HepG2 (cell line): ENCODE measurements around the gene GPS1. TPM values are rescaled to one million over a fixed set of nuclear protein-coding genes. Genes with fewer than 3 reads are reported as not detected.

Experiments used
- AGO1 ChIP-seq: fragments of 200-400 bp; formaldehyde crosslinking; IDR thresholded peaks from 2 replicates; pipeline ENCODE4 v1.6.1; 2017; ENCODE audit warnings: mild to moderate bottlenecking, low read depth, low read length, moderate library complexity; ENCODE audit not compliant: poor library complexity, severe bottlenecking
- ARID2 ChIP-seq: sonication (generic); formaldehyde crosslinking; IDR thresholded peaks from 2 replicates; pipeline ENCODE4 v1.8.1; 2022; ENCODE audit warnings: mild to moderate bottlenecking, missing genetic modification reagents, borderline replicate concordance
- HNRNPL ChIP-seq: fragments of 200-400 bp; formaldehyde crosslinking; IDR thresholded peaks from 2 replicates; pipeline ENCODE4 v1.6.1; 2017; ENCODE audit warnings: mild to moderate bottlenecking, low read depth, low read length
- JUNB ChIP-seq: sonication (generic); formaldehyde crosslinking; IDR thresholded peaks from 2 replicates; pipeline ENCODE4 v1.8.0; 2022; ENCODE audit warnings: missing genetic modification reagents, mild to moderate bottlenecking, borderline replicate concordance
- MED1 ChIP-seq: sonication (generic); formaldehyde crosslinking; IDR thresholded peaks from 2 replicates; pipeline ENCODE4 v1.4.0; 2020; ENCODE audit warnings: missing genetic modification reagents
- NCOA1 ChIP-seq: sonication (generic); formaldehyde crosslinking; IDR thresholded peaks from 2 replicates; pipeline ENCODE4 v1.9.0; 2021; ENCODE audit warnings: missing genetic modification reagents
- NONO ChIP-seq, 2 experiments: fragments of 450-650 bp in 1 of 2; sonication (generic) in 1 of 2; formaldehyde crosslinking in 1 of 2; IDR thresholded peaks in 1 of 2; conservative IDR thresholded peaks in 1 of 2; 2 replicates each; pipeline versions ENCODE4 v1.6.1 to v1.8.0; 2017 to 2022; ENCODE audit warnings: mild to moderate bottlenecking in 1 of 2, missing genetic modification reagents in 1 of 2, moderate library complexity in 1 of 2
- POLR2G ChIP-seq: fragments of 200-400 bp; formaldehyde crosslinking; IDR thresholded peaks from 2 replicates; pipeline ENCODE4 v1.6.1; 2018; ENCODE audit warnings: mild to moderate bottlenecking, low read depth, low read length, moderate library complexity
- RBM39 ChIP-seq: fragments of 200-400 bp; formaldehyde crosslinking; IDR thresholded peaks from one replicate; pipeline ENCODE4 v1.6.1; 2018; ENCODE audit warnings: antibody characterized with exemption, mild to moderate bottlenecking, low read depth, low read length; ENCODE audit not compliant: poor library complexity, severe bottlenecking
- TAF15 ChIP-seq: fragments of 200-400 bp; formaldehyde crosslinking; IDR thresholded peaks from one replicate; pipeline ENCODE4 v1.6.1; 2018; ENCODE audit warnings: mild to moderate bottlenecking, low read depth, low read length; ENCODE audit not compliant: poor library complexity, severe bottlenecking
- ZBTB38 ChIP-seq: sonication (generic); formaldehyde crosslinking; IDR thresholded peaks from 2 replicates; pipeline ENCODE4 v1.5.1; 2020; ENCODE audit warnings: mild to moderate bottlenecking, missing genetic modification reagents
- ZFP62 ChIP-seq: sonication (generic); formaldehyde crosslinking; IDR thresholded peaks from 2 replicates; pipeline ENCODE4 v1.4.0; 2020; ENCODE audit warnings: missing genetic modification reagents
- ZNF558 ChIP-seq: sonication (generic); formaldehyde crosslinking; IDR thresholded peaks from 2 replicates; pipeline ENCODE4 v1.9.0; 2022; ENCODE audit warnings: mild to moderate bottlenecking, missing genetic modification reagents, borderline replicate concordance
- ZNF781 ChIP-seq: sonication (generic); formaldehyde crosslinking; IDR thresholded peaks from 2 replicates; pipeline ENCODE4 v1.5.1; 2020; ENCODE audit warnings: borderline replicate concordance, mild to moderate bottlenecking, missing genetic modification reagents; ENCODE audit errors: not compliant biosample characterization
- polyA plus RNA-seq, 8 experiments: library from polyadenylated mRNA; depleted of rRNA in 3 of 8; stranded (reverse) in 7 of 8; unstranded in 1 of 8; fragments of >200 nt; fragmentation: Illumina TruSeq in 4 of 8; extraction: Trizol in 4 of 8; gene quantifications; 2 replicates each; pipeline versions ENCODE4 v1.2.1 to v1.2.3, GENCODE V29; 2011 to 2016; ENCODE audit warnings: low read depth in 4 of 8, missing spikeins in 1 of 8, mixed read lengths in 1 of 8; ENCODE audit not compliant: insufficient read depth in 1 of 8
- total RNA-seq, 5 experiments: library from RNA; depleted of rRNA; stranded (reverse); fragments of >200 nt; fragmentation: Illumina TruSeq; extraction: Trizol; gene quantifications; 2 replicates each; pipeline ENCODE4 v1.2.3, GENCODE V29; 2016; ENCODE audit warnings: low read depth in 1 of 5
- TF ChIP-seq, protein P1 (sequence below): sonication (generic); formaldehyde crosslinking; IDR thresholded peaks from 2 replicates; pipeline ENCODE4 v1.5.1; 2020; ENCODE audit warnings: mild to moderate bottlenecking, missing genetic modification reagents, moderate library complexity
- TF ChIP-seq, protein P2 (sequence below): sonication (generic); formaldehyde crosslinking; IDR thresholded peaks from 2 replicates; pipeline ENCODE4 v1.4.0; 2020; ENCODE audit warnings: missing genetic modification reagents

The GPS1 gene
- total and polyA plus RNA-seq, 2 of the 13 experiments (the other 11 are each of a cell fraction or from before 2014, with no cell fraction given) = 124 to 128 TPM

DNA sequence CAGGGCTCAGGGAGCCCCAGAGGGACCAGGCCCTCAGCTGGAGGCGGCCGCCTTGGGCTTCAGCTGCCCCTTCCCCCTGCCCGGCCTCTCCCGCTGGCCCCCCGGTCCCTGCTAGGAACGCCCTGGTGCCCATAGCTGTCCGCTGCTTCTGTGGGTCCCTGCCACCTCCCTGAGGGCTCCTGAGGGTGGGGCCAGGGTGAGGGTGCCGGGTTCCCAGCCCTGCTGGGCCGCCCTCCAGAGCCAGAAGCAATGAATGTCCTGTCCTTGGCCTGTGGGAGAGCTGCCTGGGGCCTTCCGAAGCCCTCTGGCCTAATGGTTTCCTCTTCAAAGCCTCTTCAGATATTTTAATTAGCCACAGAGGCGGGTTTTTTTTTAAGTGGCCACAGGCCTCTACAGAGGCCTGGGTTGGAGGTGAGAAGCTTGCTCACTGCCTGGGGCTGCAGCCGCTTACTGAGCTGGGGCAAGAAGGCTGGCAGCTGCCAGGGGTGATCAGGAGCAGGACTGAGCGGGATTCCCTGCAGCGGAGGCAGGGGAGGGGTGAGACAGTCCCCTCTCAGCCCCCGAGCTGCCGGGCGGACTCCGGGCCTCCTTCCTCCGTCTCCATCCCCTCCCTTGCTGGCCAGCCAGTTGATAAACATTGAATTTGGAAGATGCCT lies 38.9 kb upstream of the GPS1 start (continued):
- TF ChIP-seq, protein P1, sequence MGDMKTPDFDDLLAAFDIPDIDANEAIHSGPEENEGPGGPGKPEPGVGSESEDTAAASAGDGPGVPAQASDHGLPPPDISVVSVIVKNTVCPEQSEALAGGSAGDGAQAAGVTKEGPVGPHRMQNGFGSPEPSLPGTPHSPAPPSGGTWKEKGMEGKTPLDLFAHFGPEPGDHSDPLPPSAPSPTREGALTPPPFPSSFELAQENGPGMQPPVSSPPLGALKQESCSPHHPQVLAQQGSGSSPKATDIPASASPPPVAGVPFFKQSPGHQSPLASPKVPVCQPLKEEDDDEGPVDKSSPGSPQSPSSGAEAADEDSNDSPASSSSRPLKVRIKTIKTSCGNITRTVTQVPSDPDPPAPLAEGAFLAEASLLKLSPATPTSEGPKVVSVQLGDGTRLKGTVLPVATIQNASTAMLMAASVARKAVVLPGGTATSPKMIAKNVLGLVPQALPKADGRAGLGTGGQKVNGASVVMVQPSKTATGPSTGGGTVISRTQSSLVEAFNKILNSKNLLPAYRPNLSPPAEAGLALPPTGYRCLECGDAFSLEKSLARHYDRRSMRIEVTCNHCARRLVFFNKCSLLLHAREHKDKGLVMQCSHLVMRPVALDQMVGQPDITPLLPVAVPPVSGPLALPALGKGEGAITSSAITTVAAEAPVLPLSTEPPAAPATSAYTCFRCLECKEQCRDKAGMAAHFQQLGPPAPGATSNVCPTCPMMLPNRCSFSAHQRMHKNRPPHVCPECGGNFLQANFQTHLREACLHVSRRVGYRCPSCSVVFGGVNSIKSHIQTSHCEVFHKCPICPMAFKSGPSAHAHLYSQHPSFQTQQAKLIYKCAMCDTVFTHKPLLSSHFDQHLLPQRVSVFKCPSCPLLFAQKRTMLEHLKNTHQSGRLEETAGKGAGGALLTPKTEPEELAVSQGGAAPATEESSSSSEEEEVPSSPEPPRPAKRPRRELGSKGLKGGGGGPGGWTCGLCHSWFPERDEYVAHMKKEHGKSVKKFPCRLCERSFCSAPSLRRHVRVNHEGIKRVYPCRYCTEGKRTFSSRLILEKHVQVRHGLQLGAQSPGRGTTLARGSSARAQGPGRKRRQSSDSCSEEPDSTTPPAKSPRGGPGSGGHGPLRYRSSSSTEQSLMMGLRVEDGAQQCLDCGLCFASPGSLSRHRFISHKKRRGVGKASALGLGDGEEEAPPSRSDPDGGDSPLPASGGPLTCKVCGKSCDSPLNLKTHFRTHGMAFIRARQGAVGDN (CRISPR knock-in tag) = peak; percentile 39; the same call in 1 of the 2 replicates
- TF ChIP-seq JUNB (CRISPR knock-in tag) (no peak), ZBTB38 (CRISPR knock-in tag) (peak; percentile 6; the same call in 1 of the 2 replicates), NONO (IDR thresholded peaks at IDR 0.05) (no peak), NONO (CRISPR knock-in tag; conservative IDR thresholded peaks at IDR 0.05) (peak; percentile 51; the same call in 1 of the 2 replicates), ZNF781 (CRISPR knock-in tag) (no peak), ZNF558 (CRISPR knock-in tag) (no peak), NCOA1 (no peak), HNRNPL (peak; percentile 66; the same call in 1 of the 2 replicates), ZFP62 (CRISPR knock-in tag) (no peak), POLR2G (0 out of 2 replicates have a peak, but pooled peaks have one; percentile 40), TAF15 (peak; percentile 4), RBM39 (peak; percentile 85), ARID2 (0 out of 2 replicates have a peak, but pooled peaks have one; percentile 9), AGO1 (peak; percentile 0), MED1 (0 out of 2 replicates have a peak, but pooled peaks have one; percentile 20)
- TF ChIP-seq, protein P2, sequence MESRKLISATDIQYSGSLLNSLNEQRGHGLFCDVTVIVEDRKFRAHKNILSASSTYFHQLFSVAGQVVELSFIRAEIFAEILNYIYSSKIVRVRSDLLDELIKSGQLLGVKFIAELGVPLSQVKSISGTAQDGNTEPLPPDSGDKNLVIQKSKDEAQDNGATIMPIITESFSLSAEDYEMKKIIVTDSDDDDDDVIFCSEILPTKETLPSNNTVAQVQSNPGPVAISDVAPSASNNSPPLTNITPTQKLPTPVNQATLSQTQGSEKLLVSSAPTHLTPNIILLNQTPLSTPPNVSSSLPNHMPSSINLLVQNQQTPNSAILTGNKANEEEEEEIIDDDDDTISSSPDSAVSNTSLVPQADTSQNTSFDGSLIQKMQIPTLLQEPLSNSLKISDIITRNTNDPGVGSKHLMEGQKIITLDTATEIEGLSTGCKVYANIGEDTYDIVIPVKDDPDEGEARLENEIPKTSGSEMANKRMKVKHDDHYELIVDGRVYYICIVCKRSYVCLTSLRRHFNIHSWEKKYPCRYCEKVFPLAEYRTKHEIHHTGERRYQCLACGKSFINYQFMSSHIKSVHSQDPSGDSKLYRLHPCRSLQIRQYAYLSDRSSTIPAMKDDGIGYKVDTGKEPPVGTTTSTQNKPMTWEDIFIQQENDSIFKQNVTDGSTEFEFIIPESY = peak; percentile 77; the same call in 1 of the 2 replicates
